Stimulated activated CD8-positive, alpha-beta memory T cell treated with anti-CD3 and anti-CD28 coated beads, Interleukin-12 subunit alpha, Interleukin-12 subunit beta, amount 100 ng/mL, for 4 hours (primary cell): Measurements from ENCODE around the gene ROR1.
"Not testable (repeated sequence)": the region's sequence is repeated elsewhere in the genome, so short reads cannot be mapped to it uniquely, and the experiment has no call there.

ENCODE experiments used
- DNase-seq: peaks from one replicate; pipeline ENCODE4 v3.0.0-alpha.2; 2020; ENCODE audit warnings: low read depth

ROR1 gene

DNA sequence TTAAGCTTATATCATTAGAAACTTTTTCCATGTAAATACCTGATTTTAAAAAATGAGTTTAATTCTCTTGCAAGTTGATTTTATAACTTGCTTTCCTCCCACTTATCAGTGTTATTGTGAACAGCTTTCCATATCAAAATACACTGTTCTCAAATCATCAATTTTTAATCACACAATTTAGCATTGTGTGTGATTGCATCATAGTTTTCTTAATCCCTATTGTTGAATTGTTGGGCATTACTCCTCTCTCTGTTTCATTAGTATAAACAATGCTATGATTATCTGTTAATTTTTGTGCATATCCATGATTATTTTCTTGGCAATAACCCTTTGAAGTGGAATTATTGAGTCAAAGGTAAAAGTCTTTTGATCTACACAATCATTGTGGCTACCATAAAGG lies 48.7 kb downstream of the ROR1 start:
- DNase-seq, result no peak

DNA sequence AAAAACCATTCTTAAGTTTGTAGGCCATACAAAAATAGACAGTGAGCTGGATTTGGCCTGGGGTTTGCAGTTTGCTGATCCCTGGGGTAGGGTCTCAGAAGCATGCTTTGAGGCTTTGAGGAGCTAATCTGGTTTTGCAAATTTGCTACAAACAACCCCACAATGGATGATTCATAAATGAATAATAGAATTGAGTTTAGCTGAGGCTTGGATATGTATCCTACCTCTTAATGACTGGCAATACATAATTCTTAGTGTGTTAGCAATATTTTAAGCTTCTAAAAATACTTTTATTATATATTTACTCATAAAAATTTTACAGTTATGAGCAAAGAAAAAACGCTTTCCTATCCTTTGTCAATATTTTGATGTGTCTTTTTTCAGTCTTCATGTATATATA lies 50.6 kb downstream of the ROR1 start:
- DNase-seq, result no peak

DNA sequence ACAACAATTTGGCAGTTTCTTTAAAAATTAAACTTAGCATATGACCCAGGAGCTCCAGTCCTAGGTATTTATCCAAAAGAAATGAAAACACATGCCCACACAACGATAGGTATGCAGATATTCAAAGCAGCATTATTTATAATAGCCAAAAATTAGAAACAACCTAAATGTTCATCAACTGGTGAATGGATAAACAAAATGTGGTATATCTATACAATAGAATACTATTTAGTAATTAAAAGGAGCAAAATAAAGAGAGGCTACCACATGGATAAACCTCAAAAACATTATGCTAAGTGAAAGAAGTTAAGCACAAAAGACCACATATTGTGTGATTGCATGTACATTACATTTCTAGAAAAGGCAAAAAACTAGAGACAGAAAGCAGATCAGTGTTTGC lies 51.3 kb downstream of the ROR1 start:
- no peak for DNase-seq

DNA sequence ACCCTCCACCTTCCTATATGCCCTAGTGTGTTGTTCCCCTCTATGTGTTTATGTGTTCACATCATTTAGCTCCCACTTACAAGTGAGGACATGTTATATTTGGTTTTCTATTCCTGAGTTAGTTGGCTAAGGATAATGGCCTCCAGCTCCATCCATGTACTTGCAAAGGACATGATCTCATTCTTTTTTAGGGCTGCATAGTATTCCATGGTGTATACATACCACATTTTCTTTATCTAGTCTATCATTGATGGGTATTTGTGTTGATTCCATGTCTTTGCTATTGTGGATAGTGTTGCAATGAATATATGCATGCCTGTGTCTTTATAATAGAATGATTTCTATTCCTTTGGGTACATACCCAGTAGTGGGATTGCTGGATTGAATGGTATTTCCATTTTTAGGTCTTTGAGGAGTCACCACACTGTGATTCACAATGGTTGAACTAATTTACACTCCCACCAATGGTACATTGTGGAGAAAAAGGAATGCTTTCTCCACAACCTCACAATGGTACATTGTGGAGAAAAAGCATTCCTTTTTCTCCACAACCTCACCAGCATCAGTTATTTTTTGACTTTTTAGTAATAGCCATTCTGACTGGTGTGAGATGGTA lies 52.5 kb downstream of the ROR1 start:
- not testable (repeated sequence) for DNase-seq

DNA sequence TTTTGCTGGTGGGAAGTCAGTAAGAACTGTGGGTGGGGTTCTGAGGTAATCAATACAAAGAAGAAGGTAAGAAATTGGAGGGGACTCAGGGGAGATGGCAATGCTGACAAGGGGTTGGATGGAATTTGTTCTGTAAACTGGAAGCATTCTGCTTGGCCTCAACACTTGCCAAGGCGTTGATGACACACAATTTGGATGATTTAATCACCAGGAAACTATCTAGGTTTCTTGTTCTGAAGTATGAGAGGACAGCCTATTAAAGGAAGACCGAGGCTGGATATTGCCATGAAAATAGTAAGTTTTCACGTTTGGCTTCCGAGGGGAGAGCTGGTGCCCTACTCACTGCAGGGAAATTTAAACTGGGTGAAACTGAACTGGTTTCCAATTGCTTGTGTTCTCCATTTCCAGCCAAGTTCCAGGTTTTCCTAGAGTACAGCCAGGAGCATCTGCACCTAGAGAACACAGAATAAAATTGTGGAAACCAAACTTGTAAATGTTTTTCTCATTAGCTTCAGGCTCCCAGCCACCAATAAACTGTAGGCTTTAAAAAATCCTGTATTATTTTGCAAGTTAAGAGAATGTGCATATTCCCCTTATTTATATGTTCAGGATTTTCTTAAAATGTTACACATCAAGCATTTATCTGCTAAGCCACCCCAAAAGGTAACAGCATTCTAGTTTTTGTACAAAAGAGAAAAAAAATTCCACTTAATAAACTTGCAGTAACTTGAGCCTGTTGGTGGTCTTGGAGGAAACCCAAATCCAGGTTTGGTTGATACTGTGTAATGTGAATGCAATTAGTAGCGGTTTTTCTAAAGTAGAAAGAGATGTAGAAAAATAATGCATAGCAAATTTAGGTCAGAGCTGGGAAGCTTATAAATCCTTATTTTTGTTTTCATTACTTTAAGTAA lies 53.8 kb downstream of the ROR1 start:
- DNase-seq, result no peak

DNA sequence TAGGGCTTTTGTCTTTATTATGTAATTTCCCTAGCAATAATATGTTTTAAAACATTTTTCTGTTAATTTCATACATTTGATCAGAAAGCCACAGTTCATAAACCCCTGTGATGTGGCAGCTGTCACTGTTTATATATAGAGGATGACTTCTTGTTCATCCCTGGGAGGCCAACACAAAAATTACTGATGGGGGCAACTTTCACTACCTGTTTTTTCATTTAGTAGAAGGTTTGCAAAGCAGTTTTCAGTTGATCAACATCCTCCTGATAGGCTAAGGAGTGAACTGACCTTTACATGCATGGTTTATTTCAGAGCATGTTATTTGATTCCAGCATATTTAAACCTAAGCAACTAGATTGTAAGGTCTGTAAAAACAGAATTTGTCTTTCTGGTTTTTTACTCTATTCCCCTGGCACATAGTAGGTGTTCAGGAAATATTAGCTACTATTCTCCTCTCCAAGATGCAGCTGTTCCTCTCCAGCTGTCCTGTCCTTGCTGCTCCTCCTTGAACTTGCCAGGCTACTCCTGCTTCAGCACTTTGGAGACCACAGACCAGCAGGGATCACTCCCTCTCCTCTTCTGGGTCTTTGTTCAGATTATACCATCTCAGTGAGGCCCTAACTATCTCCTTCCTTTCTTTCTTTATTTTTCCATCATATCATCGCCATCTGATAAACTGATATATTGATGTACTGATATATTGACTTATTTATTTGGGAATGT lies 54.7 kb downstream of the ROR1 start:
- no peak for DNase-seq

DNA sequence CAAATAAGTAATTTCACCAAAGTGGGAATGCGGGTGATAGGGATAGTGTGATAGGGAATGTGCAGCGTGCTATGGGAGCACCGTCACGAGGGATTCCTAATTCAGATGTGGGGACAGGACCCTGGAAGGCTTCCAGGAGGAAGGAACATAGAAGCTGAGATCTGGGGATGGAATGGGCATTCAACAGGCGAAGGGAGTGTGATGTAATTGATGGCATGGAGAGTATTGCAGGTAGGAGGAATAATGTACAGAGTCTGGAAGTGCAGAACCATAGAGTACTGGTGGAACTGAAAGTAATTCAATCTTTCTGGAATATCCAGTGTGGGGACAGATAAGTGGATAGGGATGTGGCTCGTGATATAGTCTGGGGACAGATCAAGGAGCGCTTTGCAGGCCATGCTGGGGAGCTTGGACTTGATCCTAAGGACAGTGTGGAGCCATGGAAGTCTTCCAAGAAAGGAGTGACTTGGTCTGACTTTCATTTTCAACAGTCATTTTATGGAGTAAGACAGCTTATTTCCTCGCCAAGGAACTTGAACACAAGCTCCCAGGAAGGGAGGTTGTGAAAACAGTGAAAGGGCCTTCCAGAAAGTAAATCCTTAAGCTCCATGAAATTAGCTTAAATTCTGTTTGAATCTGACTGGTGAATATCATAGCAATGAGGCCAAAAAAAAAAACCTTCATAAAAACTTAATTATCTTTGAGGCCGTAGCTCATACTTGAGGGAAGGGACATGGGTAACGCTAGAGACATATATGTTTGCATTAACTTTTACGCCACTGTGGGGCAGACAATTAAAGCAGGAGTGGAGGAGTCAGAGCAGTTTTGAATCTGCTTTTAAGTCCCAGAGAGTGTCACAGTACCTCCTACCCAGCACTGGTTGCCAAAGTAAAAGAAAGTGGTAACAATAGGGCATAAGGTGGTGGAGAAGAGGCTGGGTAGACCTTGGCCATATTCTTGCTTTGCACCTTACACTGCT lies 55.8 kb downstream of the ROR1 start:
- no peak for DNase-seq

DNA sequence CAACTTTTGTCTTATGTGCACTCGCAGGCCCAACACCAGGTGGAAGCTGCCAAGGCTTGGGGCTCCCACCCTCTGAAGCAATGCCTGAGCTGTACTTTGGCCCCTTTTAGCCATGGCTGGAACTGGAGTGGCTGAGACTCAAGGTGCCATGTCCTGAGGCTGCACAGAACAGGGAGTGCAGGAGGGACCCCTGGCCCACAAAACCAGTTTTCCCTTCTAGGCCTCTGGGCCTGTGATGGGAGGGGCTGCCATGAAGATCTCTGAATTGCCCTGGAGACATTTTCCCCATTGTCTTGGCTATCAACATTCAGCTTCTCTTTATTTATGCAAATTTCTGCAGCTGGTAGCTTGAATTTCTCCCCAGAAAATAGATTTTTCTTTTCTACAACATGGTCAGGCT lies 57.6 kb downstream of the ROR1 start:
- DNase-seq, result no peak

DNA sequence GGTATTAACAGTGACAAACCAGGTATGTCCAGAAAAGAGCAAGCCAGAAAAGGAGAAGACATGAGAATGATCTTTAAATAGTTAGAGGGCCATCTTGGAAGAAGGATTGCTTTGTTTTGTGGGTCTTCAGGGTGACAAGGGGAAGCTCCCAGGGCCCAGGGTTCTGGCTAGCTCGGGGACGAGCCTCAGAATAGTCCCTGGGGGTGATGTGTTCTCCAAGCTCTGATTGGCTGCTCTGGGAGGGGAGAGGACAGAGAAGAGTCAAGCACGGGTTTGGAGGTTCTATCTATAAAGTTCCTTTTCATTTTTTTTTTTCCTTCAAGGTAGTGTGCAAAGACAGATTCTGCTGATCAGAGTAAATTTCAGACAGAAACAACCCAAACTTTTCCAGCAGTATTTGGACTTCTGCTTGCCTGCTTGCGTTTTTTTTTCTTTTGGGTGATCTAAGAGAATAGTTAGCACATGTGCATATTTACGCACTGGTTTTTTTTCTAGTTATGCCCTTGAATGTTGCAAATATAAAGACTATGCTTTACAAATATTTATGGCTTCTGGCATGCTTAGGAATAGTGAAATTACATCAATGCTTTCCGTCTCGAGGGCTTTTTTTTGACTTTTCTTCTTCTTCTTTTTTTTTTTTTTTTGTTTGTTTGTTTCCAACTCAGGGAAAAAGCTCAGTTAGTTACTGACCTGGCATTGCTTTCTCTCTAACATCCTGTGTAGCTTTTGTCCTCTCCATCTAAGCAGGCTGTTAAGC lies 59.7 kb downstream of the ROR1 start:
- no peak for DNase-seq

DNA sequence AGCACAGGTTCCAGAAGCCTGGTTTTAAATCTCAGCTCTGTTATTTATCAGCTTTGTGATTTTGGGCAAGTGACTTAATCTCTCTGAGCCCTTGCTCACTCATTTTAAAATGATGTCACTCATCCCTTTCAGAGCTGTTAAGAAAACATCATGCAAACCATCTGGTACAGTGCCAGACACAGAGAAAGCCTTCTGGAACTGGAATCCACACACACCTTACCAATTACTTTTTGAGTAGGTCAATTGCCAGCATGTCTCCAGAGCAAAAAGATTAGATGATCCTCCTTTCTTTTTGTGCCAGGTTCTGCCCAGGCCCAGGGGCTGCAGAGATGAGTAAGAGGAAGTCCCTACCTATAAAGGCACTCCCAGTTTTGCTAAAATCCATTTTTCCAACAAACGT lies 61.3 kb downstream of the ROR1 start:
- DNase-seq, result no peak

DNA sequence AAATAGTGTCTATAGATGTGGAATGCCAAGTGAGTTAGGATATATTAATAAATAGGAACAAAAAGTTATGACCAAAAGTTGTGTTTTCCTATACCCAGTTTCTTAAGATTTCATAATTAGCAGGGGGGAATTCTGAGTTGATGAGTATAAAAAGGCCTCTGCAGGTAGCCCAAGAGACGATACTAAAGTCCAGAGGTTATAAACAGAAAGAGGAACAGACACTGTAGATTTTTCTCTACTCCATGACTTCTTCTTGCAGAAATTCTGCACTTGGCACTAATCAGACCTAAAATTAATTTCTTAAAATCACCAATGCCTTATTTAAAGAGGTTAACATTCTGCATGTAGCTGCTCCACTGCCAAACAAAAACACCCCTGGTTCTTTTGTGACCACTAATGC lies 62.6 kb downstream of the ROR1 start:
- no peak for DNase-seq

DNA sequence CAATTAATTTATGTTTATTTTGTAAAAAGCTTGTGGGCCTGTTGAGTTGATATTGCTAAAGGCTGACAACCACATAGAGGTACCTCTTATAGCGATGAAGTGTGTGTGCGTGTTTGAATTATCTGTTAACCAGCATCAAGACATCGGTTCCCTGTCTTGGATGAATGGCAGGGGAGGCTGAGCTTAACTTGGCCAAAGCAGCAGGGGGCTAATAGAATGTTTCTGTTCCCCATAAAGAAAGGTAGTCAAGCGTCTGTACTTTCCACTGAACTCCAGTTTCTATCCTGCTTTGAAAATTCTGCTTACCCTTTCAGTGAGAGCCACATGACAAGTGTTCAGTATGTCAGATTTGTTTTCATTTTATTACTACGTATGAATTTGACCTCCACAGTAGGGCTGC lies 63.0 kb downstream of the ROR1 start:
- DNase-seq, result no peak

DNA sequence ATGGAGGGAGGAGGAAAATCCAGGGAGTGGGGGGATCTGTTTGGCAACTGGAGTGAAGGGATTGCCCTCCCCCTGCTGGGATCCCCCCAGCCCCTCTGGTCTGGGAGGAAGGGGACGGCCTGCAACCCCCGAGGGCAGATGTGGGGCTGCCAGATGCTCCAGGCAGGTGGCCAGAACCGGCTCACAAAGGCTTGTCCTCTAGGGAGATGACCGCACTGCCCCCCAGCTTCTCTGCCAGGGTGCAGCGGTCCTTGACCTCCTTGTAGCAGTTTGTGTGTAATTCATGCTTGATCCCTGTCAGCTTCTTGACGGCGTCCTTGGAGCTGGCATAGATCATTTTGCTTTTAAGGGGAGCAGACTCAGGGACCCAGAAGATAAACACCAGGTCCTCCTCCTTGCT lies 69.2 kb downstream of the ROR1 start:
- DNase-seq, result no peak

DNA sequence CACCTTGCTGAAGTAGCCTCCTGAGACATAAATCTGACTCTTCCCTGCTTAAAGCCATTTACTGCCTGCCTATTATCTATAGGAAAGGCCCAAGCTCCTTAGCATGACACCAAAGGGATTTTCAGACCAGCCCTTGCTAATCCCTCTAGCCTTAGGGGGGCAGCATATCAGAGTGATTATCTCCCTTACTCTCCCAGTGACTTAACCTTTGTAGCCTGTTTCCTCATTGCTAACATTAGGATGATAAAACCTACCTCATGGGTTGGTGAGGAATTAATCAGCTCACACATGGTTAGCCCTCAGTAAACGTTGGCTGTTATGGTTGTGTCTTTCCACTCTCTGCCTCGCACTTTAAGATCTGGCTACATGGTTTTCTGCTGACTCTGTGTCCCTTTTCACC lies 70.1 kb downstream of the ROR1 start:
- no peak for DNase-seq

DNA sequence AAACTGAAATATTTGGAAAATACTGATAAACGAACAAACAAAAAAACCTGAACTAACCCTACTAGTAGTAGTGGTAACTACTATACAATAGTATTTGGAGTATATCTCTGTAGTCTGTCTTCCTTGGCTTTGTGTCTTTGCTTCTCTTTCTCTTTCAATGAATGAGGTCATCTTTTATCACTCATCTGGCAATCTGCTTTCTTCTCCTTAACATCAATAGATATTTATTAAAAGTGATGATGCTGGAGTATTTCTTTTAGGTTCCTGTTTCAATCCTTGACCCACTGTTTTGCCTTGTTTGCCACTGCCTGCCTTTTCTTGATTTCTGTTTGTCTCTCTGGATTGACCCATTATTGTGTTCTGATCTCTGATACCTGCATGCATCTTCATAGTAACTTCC lies 71.5 kb downstream of the ROR1 start:
- no peak for DNase-seq

DNA sequence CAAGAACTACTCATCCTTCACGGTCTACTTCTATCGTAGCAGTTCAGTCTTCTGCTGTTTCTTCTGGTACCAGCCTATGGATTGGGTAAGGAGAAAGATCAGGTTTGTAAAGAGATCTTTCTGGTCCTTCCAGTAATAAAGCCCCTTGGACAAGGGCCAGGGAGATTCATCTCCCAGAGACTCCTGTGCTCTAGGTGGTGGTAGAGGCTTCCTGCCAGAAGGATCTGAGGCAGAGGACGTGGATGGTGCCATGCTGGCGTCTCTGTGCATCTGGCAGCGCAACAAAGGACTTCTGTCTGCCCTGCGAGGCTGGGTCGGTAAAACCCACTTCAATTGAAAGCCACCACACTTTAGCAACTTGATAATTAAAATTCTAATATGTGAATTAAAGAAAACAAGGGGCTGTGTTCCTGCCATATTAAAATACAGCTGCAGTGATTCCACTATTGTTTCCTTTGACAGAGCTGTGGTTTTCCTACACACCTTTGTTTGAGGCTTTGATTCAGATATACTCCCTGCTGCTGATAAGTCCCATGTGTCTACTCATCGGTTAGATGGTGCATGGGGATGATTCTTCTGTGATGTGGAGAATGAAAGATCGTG lies 73.6 kb downstream of the ROR1 start:
- DNase-seq, result no peak

DNA sequence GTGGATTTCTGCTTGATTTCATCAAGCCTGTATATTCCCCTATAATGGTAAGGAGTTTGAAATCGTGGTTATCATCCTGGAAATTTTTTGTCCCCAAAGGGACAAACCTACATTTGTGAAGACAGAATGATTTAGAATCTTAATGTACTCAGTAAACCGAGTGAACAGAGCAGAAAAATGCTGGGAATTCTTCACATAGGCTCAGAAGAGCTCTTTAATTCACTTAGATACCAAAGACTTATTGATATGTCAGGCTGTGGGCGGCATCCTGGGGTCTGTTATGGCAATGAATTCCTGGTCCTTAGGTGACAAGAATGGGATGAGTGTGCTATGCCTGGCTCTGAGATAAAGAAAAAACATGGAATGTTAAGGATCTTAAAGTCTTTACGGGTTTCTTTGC lies 74.9 kb downstream of the ROR1 start:
- DNase-seq, result no peak

DNA sequence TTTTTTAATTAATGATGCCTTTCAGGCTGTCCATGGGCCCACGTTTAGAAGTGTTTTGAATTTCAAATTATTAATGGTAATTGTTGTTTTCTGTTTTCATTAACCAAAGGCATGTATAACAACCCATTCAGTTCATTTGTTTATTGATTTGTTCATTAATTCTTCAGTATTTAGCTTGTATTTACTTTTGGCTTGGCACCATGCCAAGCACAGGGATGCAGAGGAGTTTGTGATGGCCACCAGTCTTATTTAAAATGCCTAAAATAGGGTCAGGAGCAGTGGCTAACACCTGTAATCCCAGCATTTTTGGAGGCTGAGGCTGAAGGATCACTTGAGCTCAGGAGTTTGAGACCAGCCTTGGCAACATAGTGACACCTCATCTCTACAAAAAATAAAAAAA lies 75.3 kb downstream of the ROR1 start:
- no peak for DNase-seq

DNA sequence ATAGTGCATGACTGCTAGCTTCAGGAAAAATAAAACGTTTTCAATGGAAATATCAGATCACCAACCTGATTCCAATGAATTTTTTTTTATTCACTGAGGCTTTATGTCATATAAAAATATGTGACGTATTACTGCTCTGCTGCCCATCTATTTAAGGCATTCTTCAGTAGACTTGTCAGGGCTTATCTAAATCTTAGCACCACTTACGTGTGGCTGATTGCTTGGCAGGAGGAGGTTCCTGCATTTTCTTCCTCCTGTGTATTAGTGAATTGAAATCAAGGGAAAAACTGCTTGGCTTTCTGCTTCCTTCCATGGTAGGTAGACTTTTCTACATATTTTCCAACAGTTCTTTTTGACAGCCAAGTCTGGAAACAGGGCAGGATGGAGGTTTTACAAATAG lies 80.3 kb downstream of the ROR1 start:
- no peak for DNase-seq

DNA sequence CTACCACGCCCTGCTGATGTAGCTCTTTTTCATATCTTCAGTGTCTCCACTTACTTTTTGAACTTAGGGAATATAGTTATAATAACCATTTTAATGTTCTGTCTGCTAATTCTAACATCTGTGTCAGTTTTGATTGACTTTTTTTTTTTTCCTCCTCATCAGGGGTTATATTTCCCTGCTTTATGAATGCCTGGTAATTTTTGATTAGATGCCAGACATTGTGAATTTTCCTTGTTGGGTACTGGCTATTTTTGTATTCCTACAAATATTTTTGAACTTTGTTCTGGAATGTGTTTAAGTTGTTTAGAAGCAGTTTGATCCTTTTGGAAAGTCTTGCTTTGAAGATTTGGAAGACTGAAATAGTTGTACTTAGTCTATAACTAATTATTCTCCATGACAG lies 82.1 kb downstream of the ROR1 start:
- DNase-seq, result no peak

DNA sequence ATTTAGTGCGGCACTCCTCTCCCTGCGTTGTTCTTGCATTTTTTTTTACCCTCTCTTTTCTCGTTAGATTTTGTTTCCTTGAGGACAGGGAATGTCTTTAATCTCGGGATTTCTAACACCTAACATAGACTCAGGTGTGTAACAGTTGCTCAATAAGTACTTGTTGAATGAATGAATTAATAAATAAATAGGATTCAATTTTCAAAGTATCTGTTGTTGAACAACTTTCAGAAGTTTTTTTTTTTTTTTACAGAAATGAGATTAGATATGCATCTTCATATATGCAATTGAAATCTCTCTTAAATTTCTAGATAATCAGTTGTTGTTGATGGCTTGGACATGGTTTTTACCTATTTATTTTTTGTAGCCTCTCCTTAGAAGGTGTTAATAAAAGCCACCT lies 83.1 kb downstream of the ROR1 start:
- DNase-seq, result no peak
